BE2C (cell line): ENCODE data around the gene TRMT2B.
"Not testable (repeated sequence)": the region's sequence is repeated elsewhere in the genome, so short reads cannot be mapped to it uniquely, and the experiment has no call there.

Source experiments
- DNase-seq: peaks from one replicate; pipeline ENCODE4 v3.0.0-alpha.2; 2020
- H3K27me3 ChIP-seq: fragments of 250-450 bp; sonication (Bioruptor Pico); 2 replicates; pipeline ENCODE4 v1.5.1; 2020; ENCODE audit warnings: mild to moderate bottlenecking
- H3K36me3 ChIP-seq: fragments of 250-450 bp; sonication (Bioruptor Pico); 2 replicates; pipeline ENCODE4 v1.5.1; 2020; ENCODE audit warnings: mild to moderate bottlenecking
- H3K4me1 ChIP-seq: fragments of 250-450 bp; sonication (Bioruptor Pico); 2 replicates; pipeline ENCODE4 v1.5.1; 2020
- H3K4me3 ChIP-seq: 2 replicates; pipeline ENCODE4 v1.5.1; 2011; ENCODE audit warnings: low read depth, low read length
- H3K9me3 ChIP-seq: fragments of 250-450 bp; sonication (Bioruptor Pico); 2 replicates; pipeline ENCODE4 v1.5.1; 2020
- TF ChIP-seq, protein P1 (sequence below): IDR thresholded peaks from 2 replicates; pipeline ENCODE4 v1.5.1; 2012; ENCODE audit warnings: mild to moderate bottlenecking, low read depth, low read length

Gene TRMT2B

DNA sequence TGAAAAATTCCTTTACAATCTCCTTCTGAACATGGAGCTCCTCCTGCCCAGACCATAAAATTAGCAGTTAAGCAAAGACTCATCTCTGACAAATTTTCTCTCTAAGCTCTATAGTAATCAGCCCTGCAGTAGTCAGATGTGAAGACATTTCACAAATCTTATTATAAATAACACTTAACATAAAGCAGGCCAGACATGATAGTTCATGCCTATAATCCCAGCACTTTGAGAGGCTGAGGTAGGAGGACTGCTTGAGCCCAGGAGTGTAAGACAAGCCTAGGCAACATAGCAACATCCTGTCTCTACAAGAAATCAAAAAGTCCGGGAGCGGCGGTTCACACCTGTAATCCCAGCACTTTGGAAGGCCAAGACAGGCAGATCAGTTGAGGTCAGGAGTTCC lies 29.9 kb downstream of the TRMT2B start:
- H3K36me3 ChIP-seq = no peaks in the 10 kb centered on the region
- TF ChIP-seq, protein P1, sequence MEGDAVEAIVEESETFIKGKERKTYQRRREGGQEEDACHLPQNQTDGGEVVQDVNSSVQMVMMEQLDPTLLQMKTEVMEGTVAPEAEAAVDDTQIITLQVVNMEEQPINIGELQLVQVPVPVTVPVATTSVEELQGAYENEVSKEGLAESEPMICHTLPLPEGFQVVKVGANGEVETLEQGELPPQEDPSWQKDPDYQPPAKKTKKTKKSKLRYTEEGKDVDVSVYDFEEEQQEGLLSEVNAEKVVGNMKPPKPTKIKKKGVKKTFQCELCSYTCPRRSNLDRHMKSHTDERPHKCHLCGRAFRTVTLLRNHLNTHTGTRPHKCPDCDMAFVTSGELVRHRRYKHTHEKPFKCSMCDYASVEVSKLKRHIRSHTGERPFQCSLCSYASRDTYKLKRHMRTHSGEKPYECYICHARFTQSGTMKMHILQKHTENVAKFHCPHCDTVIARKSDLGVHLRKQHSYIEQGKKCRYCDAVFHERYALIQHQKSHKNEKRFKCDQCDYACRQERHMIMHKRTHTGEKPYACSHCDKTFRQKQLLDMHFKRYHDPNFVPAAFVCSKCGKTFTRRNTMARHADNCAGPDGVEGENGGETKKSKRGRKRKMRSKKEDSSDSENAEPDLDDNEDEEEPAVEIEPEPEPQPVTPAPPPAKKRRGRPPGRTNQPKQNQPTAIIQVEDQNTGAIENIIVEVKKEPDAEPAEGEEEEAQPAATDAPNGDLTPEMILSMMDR = no peak
- no peaks in the 10 kb centered on the region for H3K9me3 ChIP-seq
- H3K4me1 ChIP-seq = no peaks in the 10 kb centered on the region
- no peak for DNase-seq
- no peak overlapping the region for H3K4me3 ChIP-seq
- no peaks in the 10 kb centered on the region for H3K27me3 ChIP-seq

DNA sequence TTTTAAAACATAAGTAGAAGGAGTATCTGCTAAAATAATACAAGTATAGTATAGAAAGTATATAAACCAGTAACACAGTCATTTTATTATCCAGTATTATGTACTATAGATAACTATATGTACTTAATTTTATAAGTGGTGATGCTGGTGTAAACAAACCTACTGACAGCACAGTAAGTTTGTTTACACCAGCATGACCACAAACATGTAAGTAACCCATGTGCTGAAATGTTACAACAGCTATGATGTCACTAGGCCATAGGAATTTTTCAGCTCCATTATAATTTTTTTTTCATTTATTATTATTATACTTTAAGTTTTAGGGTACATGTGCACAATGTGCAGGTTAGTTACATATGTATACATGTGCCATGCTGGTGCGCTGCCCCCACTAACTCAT lies 39.9 kb downstream of the TRMT2B start:
- not testable (repeated sequence) for H3K27me3 ChIP-seq, H3K4me3 ChIP-seq, DNase-seq, H3K4me1 ChIP-seq, H3K36me3 ChIP-seq, H3K9me3 ChIP-seq

DNA sequence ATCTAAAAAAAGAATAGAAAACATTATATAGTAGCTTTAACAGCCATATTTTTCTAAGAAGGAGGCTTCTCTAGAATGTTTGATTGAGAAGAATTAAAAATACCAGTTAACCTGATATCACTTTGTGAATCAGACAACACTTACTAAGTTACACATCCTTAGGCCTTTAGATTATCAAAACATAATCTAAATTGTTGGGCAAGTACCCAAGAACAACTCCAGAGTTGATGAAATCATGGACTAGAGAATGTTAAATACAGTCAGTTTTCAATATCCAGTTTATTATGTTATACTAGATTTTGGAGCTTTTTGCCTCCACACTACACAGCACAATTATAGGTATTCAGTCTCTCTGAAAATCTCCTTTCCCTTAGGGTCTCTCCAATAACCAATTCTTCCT lies 42.8 kb downstream of the TRMT2B start:
- Histone ChIP-seq H3K36me3 (no peaks in the 10 kb centered on the region), H3K4me1 (no peaks in the 10 kb centered on the region), H3K27me3 (no peaks in the 10 kb centered on the region), H3K4me3 (no peak overlapping the region), H3K9me3 (no peaks in the 10 kb centered on the region)
- DNase-seq = no peak
- TF ChIP-seq, protein P1 = no peak

DNA sequence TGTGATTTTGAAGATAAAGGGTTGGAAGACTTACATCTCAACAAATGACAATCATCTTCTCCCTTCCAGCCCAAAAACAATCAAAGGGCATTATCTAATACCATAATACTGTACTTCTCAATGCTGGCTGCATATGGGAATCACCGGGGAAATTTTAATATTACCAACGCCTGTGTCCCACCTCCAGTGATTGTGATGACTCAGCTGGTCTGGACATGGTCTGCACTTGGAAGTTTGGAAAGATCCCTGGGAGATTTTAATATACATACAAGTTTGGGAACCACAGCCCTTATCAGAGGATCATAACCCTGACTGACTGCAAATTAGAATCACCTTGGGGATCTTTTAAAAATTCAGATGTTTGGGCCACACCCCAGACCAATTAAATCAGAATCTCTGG lies 52.5 kb downstream of the TRMT2B start:
- H3K4me3 ChIP-seq = no peak overlapping the region
- no peak for DNase-seq
- no peaks in the 10 kb centered on the region for H3K4me1 ChIP-seq
- no peaks in the 10 kb centered on the region for H3K36me3 ChIP-seq
- H3K9me3 ChIP-seq = no peaks in the 10 kb centered on the region
- TF ChIP-seq, protein P1 = no peak
- no peaks in the 10 kb centered on the region for H3K27me3 ChIP-seq

DNA sequence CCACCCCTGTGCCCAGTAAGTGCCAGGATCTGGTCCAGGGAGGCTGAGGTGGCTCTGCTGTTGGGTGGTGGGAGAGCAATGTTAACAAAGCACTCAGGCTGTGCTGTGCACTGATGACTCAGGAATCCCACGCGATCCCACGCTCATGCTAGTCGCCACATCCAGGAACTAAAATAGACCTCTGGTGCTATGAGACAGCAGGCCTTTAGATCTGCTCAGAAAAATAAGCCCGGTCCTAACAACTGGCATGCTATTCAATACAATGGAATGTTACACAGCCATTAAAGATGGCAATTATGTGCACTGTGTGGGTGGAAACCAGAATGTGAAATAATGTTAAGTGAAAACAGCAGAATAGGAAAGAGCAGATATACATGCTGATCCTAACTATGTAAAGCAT lies 56.4 kb downstream of the TRMT2B start:
- Histone ChIP-seq H3K4me3 (no peak overlapping the region), H3K27me3 (no peaks in the 10 kb centered on the region), H3K9me3 (no peaks in the 10 kb centered on the region), H3K4me1 (no peaks in the 10 kb centered on the region), H3K36me3 (no peaks in the 10 kb centered on the region)
- TF ChIP-seq, protein P1 = no peak
- DNase-seq = no peak

DNA sequence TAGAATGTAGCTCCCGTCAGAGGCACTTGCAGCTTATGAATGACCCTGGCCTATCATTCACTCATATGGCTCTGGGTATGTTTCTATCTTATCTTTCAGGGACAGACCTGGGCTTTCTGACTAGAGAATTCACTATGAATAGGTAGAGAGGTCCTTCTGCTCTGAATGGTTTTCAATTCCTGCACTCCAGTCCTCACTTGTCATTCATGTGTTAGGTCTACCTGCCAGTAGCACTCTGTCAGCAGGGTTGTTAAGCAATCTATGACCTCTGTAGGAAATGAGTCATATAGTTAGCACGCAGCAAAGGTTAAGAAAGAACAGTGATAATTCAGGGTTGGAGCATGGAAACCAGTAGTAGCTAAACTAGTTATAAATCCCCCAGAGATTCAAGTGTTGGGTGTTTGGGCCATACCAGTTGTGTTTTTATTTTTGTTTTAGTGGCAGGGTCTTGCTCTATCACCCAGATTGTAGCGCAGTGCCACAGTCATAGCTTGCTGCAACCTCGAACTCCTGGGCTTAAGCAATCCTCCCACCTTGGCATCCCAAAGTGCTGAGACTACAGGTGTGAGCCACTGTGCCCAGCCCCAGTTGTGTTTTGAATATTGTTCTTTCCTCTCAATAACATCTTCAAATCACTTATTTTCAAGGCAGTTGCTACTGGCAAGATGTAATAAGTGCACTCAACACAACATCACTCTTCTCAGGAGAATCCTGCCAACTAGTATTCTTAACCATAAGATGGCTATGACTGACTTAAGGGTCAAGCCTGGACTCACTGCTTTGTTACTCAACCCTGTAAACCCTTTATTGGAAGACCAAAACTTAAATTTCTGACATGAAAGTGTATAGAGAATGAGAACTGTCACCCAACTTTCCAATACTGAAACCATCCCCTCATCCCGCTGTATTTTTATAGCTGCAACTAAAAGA lies 57.3 kb downstream of the TRMT2B start:
- DNase-seq = no peak
- TF ChIP-seq, protein P1 = no peak
- no peaks in the 10 kb centered on the region for H3K27me3 ChIP-seq
- no peaks in the 10 kb centered on the region for H3K4me1 ChIP-seq
- no peaks in the 10 kb centered on the region for H3K9me3 ChIP-seq
- H3K36me3 ChIP-seq = no peaks in the 10 kb centered on the region
- no peak overlapping the region for H3K4me3 ChIP-seq
